KMS-11 (cell line): ENCODE results near the gene TSC22D3.

Experiments used
- H2AFZ ChIP-seq: fragments of 200-600 bp; sonication (generic); 2 replicates; pipeline ENCODE4 v1.6.1; 2016; ENCODE audit warnings: antibody characterized with exemption, mixed run types, low read depth
- H3K27ac ChIP-seq: fragments of 200-600 bp; sonication (generic); 2 replicates; pipeline ENCODE4 v1.6.1; 2016; ENCODE audit warnings: mild to moderate bottlenecking, mixed run types
- H3K27me3 ChIP-seq: fragments of 200-600 bp; sonication (generic); 2 replicates; pipeline ENCODE4 v1.6.1; 2017; ENCODE audit warnings: mild to moderate bottlenecking, low read depth, mixed run types, moderate library complexity; ENCODE audit not compliant: insufficient read depth
- H3K36me3 ChIP-seq: fragments of 200-600 bp; sonication (generic); 2 replicates; pipeline ENCODE4 v1.6.1; 2017; ENCODE audit warnings: mild to moderate bottlenecking, mixed run types; ENCODE audit not compliant: insufficient read depth
- H3K4me1 ChIP-seq: fragments of 200-600 bp; sonication (generic); 2 replicates; pipeline ENCODE4 v1.6.1; 2016; ENCODE audit warnings: mild to moderate bottlenecking, low read depth, mixed run types; ENCODE audit not compliant: poor library complexity, severe bottlenecking
- H3K4me2 ChIP-seq: fragments of 200-600 bp; sonication (generic); 2 replicates; pipeline ENCODE4 v1.7.0; 2016; ENCODE audit warnings: mild to moderate bottlenecking, mixed run types
- H3K4me3 ChIP-seq: fragments of 200-600 bp; sonication (generic); IDR thresholded peaks from 2 replicates; pipeline ENCODE4 v1.6.1; 2017; ENCODE audit warnings: low read depth, low read length, mixed read lengths; ENCODE audit not compliant: insufficient read depth
- H3K79me2 ChIP-seq: fragments of 200-600 bp; sonication (generic); 2 replicates; pipeline ENCODE4 v1.6.1; 2016; ENCODE audit warnings: low read depth, mixed run types; ENCODE audit not compliant: insufficient read depth
- H3K9ac ChIP-seq: fragments of 200-600 bp; sonication (generic); 2 replicates; pipeline ENCODE4 v1.6.1; 2016; ENCODE audit warnings: mild to moderate bottlenecking, mixed run types
- H4K20me1 ChIP-seq: fragments of 200-600 bp; sonication (generic); 2 replicates; pipeline ENCODE4 v1.6.1; 2016; ENCODE audit warnings: mild to moderate bottlenecking, mixed run types; ENCODE audit not compliant: insufficient read depth
- TF ChIP-seq, protein P1 (sequence below): fragments of 200-600 bp; sonication (generic); conservative IDR thresholded peaks from 2 replicates; pipeline ENCODE4 v1.6.1; 2017; ENCODE audit warnings: low read depth, mild to moderate bottlenecking, antibody characterized with exemption, low read length, moderate library complexity, mixed read lengths

TSC22D3 gene

DNA sequence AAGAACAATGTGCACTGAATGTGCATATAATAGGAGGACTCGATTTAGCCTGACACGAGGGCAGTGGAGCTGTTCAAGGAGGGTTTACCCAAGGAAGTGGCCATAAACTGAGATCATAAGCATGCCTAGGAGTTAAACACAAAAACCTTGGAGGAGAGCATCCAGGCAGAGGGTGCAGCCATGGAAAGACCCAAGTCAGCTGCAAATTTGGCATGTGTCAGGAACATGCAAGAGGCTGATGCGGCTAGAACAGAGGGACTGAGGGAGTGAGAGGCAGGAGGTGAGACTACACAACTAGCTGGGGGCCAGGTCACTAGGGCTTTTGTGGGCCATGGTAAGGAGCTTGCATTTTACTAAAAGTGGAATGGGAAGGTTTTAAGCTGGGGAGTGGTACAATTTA is 91.7 kb downstream of the TSC22D3 start:
- no peak overlapping the region for H3K4me3 ChIP-seq
- peak overlapping the region; percentile 8; the same call in 1 of the 2 replicates for H3K4me2 ChIP-seq
- TF ChIP-seq, protein P1, sequence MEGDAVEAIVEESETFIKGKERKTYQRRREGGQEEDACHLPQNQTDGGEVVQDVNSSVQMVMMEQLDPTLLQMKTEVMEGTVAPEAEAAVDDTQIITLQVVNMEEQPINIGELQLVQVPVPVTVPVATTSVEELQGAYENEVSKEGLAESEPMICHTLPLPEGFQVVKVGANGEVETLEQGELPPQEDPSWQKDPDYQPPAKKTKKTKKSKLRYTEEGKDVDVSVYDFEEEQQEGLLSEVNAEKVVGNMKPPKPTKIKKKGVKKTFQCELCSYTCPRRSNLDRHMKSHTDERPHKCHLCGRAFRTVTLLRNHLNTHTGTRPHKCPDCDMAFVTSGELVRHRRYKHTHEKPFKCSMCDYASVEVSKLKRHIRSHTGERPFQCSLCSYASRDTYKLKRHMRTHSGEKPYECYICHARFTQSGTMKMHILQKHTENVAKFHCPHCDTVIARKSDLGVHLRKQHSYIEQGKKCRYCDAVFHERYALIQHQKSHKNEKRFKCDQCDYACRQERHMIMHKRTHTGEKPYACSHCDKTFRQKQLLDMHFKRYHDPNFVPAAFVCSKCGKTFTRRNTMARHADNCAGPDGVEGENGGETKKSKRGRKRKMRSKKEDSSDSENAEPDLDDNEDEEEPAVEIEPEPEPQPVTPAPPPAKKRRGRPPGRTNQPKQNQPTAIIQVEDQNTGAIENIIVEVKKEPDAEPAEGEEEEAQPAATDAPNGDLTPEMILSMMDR = no peak
- no peaks in the 10 kb centered on the region for H3K36me3 ChIP-seq
- no peak overlapping the region for H2AFZ ChIP-seq
- peaks cover 71% of the 10 kb centered on the region for H3K4me1 ChIP-seq
- no peak overlapping the region for H3K27ac ChIP-seq
- H3K27me3 ChIP-seq = no peaks in the 10 kb centered on the region
- no peaks in the 10 kb centered on the region for H4K20me1 ChIP-seq
- no peak overlapping the region for H3K9ac ChIP-seq
- H3K79me2 ChIP-seq = no peaks in the 10 kb centered on the region

DNA sequence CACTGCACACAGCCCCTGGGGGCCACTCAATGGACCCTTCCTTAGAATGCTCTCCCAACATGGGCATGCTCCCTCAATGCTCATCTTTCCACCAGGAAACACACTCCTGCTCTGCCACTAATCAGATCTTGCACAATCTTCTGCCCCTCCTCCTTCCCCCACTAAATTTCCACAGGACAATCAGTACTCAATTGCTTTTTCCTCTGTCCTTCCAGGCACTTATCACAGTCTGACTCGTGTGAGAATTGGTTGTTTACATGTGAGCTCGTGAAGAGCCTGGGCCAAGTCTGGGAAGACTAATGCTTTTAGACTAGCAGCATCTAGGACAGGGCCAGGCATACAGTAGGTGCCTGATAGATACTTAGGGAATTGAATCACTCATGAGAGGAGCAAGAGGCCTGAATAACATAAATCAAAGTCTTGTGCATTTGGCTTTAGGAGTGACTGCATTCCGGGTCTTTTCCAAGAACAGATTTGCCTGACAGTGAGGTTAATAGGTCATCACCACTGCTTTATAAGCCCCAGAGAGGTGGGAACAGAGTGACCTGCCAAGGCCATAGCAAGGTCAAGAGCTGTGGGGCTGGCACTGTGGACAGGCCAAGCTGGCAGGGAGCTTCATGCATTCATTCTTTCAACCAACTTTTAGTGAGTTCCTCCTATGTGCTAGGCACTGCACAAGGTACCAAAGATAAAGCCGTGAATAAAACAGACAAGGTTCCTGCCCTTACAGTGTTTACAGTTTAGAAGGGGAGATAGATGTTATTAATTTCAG is 92.3 kb downstream of the TSC22D3 start:
- H3K27me3 ChIP-seq = no peaks in the 10 kb centered on the region
- H3K27ac ChIP-seq = no peak overlapping the region
- H2AFZ ChIP-seq = no peak overlapping the region
- H3K4me2 ChIP-seq = peak overlapping the region; percentile 8; the same call in 1 of the 2 replicates
- H3K79me2 ChIP-seq = no peaks in the 10 kb centered on the region
- TF ChIP-seq, protein P1 = no peak
- H3K36me3 ChIP-seq = no peaks in the 10 kb centered on the region
- H4K20me1 ChIP-seq = no peaks in the 10 kb centered on the region
- H3K9ac ChIP-seq = no peak overlapping the region
- H3K4me1 ChIP-seq = peaks cover 74% of the 10 kb centered on the region
- no peak overlapping the region for H3K4me3 ChIP-seq

DNA sequence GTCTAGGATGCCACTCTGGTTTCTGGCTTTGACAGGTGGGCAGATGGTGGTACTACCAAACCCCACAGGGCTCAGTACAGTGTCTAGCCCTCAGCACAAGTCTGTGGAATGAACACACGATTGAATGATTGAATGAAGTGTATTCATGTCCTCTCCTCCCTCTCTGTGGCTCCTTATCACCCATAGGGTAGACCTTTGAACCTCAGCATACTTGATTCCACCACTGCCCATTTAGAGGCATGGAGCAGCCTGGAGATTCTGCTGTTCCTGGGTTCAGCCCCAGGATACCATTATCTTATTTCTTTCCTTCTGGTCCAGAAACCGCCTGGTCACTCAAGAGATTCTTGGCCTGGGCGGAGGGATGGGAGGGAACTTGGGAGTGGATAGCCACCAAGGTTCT is 93.3 kb downstream of the TSC22D3 start:
- no peak overlapping the region for H3K9ac ChIP-seq

DNA sequence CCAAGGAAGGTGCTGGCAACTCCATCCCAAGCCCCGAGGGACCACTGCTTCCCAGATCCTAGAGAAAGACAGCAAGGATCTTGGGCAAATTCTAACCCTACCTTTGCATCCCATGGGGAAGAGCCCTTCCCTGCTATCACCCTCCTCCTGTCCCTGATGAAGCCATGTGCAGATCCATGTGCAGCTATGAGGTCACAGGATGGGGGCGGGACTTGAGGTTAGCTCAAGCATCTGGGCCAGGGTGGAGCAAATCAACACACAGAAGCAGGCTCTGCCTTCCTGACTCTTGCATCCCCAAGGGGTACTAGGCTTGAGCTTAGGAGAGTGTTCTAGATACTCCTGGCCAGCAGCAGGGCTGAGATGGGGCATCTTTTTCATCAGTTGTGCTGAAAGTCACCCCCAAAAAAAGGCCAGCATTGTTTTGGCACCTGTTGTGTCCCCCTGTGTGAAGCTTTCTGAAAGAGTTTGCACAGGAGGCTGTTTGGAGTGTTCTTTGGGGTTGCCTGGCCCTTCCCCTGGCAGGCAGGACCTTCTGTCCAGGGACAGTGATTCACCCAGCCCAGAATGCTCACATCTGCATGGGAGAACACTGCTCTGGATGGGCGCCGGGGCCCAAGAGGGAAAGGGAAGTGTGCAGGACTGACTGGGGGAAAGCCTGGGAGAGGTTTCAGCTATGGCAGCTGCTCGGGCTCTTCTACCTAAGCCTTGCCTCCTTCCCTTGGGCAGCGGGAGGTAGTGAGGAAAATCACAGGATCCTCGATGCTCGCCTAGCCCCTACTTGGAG is 96.4 kb downstream of the TSC22D3 start:
- Histone ChIP-seq H3K79me2 (peaks cover 13% of the 10 kb centered on the region; the same call in 1 of the 2 replicates), H3K9ac (peak overlapping the region; percentile 99), H3K27me3 (no peaks in the 10 kb centered on the region), H3K4me3 (no peak overlapping the region), H3K4me2 (peak overlapping the region; percentile 99), H3K36me3 (no peaks in the 10 kb centered on the region), H2AFZ (peak overlapping the region; percentile 3; the same call in 1 of the 2 replicates), H3K27ac (peak overlapping the region; percentile 99), H3K4me1 (peaks cover 56% of the 10 kb centered on the region), H4K20me1 (no peaks in the 10 kb centered on the region)
- TF ChIP-seq, protein P1 = no peak

More for the DNA sequence above, 93.3 kb downstream of the TSC22D3 start:
- Histone ChIP-seq H3K4me2 (no peak overlapping the region), H2AFZ (no peak overlapping the region), H3K4me1 (peaks cover 75% of the 10 kb centered on the region), H3K36me3 (no peaks in the 10 kb centered on the region), H3K27ac (no peak overlapping the region), H4K20me1 (no peaks in the 10 kb centered on the region), H3K27me3 (no peaks in the 10 kb centered on the region), H3K4me3 (no peak overlapping the region), H3K79me2 (no peaks in the 10 kb centered on the region)
- TF ChIP-seq, protein P1 = no peak
